Stimulated activated CD8-positive, alpha-beta memory T cell treated with anti-CD3 and anti-CD28 coated beads, Interleukin-4, amount 100 ng/mL, for 24 hours (primary cell): ENCODE measurements around the gene SEMA4B.
A peak's percentile ranks its signal among the peaks of the same experiment; 100 is the strongest.

Source experiments
- DNase-seq: peaks from one replicate; pipeline ENCODE4 v3.0.0-alpha.2; 2020; ENCODE audit warnings: low read depth

Gene SEMA4B

GRCh38 chr15:90225504-90226234 is 24.5 kb downstream of the SEMA4B start:
- no peak for DNase-seq

- no peak for DNase-seq
Measured at GRCh38 chr15:90227336-90227735, 26.2 kb downstream of the SEMA4B start.

DNA sequence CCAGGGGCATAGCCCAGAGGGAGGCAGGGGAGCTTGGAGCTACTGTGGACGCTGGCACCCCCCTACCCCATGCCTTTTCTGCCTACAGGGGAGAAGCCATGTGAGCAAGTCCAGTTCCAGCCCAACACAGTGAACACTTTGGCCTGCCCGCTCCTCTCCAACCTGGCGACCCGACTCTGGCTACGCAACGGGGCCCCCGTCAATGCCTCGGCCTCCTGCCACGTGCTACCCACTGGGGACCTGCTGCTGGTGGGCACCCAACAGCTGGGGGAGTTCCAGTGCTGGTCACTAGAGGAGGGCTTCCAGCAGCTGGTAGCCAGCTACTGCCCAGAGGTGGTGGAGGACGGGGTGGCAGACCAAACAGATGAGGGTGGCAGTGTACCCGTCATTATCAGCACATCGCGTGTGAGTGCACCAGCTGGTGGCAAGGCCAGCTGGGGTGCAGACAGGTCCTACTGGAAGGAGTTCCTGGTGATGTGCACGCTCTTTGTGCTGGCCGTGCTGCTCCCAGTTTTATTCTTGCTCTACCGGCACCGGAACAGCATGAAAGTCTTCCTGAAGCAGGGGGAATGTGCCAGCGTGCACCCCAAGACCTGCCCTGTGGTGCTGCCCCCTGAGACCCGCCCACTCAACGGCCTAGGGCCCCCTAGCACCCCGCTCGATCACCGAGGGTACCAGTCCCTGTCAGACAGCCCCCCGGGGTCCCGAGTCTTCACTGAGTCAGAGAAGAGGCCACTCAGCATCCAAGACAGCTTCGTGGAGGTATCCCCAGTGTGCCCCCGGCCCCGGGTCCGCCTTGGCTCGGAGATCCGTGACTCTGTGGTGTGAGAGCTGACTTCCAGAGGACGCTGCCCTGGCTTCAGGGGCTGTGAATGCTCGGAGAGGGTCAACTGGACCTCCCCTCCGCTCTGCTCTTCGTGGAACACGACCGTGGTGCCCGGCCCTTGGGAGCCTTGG is 27.0 kb downstream of the SEMA4B start:
- DNase-seq: no peak

GRCh38 chr15:90228960-90229359 is 27.8 kb downstream of the SEMA4B start:
- DNase-seq: no peak

GRCh38 chr15:90230071-90230494 is 29.0 kb downstream of the SEMA4B start:
- no peak for DNase-seq

DNA sequence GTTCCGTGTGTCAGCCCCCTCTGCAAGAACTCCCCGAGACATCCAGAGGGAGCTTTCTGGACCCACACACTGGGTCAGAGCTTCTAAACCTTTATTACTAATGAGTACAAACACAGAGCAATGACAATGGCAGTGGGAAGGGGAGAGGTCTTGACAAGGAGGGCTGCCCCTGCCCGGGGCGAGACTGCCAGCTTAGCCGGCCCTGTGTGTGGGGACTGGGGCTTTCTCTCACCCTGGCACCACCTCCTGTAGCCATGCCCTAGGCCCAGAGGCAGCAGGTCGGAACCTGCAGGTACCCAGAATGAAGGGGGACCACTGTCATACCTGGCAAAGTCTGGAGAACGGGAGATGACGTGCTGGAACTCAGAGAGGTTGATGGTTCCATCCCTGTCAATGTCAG is 29.5 kb downstream of the SEMA4B start:
- DNase-seq: no peak

DNA sequence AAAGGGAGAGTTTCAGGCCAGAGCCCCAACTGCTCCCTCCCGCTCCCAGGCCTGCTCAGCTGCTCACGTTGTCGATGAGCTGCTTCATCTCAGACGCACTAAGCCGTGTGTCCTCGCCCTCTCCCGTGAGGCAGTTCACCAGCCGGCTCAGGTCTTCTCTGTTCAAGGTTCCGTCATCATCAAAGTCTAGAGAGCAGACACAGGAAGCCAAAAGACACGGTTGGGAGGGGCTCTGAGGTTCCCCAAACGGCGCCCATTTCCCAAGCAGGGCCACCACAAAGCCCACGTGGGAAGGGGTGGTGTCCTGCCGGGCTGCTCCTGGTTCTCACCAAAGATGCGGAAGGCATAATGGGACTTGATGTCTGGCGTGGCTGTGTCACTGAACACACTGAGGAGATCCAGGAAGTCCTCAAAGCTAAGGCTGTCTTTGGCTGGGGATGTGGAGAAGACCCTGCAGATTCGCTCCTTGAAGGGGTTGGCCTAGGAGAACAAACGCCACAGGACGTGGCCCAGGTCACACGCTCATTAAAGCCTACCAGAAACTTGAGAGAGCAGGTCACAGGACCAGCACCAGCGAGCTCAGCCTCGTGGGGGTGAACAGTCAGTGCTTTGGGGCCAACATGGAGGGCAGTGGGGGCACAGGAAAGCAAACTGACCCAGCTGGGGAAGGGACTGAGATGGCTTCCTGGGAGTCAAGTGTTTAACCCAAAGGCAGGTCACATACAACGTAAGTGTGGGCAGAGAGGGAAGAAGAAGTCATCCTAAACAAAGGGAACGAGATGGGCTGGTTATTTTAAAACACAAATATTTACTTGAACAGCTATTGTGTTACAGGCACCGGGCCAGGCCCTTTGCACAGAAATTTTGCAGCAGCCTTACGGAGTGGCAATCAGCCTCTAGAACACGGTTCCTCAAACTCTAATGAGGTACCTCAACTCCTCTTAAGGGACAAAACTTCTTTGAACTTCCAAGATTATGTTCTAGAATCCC is 30.2 kb downstream of the SEMA4B start:
- peak; percentile 46 for DNase-seq

GRCh38 chr15:90232196-90232595 is 31.1 kb downstream of the SEMA4B start:
- DNase-seq: no peak

- DNase-seq: no peak
Measured at GRCh38 chr15:90232941-90233386, 31.8 kb downstream of the SEMA4B start.

GRCh38 chr15:90233387-90234095 is 32.4 kb downstream of the SEMA4B start, which contains the start of gene CIB1:
TSS of gene CIB1 (minus strand) at chr15:90233941. CDS start at chr15:90233885, 56 bp downstream.
- DNase-seq: peak; percentile 97

DNA sequence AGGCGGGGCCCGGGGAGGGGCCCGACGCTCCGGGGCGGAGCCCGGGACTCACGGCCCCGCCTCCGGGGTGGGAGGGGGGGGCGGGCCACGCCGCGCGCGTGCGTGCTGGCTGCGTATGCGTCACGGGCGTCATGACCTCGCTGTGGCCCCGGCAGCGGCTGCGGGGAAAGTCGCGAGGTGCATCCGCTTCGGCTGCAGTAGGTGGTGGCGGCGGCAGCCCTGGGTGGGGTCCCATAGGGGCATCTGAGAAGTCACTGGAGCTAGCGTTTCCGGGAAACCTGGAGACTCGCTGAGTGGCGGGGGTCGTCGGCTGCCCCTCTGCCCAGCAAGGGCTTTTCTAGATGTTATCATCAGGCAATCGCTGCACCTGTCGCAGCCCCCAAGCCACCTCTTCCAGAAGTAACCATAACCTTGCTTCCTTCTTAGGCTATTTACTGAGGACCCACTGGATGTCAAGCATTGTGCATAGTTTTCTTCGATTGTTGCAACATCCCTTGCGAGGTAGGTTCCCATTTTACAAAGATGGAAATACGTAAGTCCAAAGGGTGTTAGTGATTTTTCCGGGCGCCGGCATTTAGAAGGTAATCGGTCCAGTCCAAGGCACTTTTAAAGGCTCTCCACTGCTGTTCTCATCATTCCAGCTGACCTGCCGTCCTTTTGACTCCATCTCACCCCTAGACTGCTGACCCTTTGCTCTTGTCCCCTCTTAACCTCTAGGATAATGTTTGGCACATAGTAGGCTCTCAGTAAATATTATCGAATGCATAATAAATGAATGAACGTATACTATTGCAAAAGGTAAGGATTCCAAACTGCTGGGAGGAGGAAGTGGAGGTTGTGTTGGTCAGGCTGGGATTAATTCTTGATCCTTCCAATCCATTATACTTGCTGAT is 33.2 kb downstream of the SEMA4B start, which contains the start of gene GDPGP1:
Gene GDPGP1, plus strand, starts transcription at position 114 of the 893 bp plus-strand sequence. CDS start 6,700 bp downstream, outside the sequence.
- no peak for DNase-seq

- no peak for DNase-seq
Measured at GRCh38 chr15:90239371-90239770, 38.2 kb downstream of the SEMA4B start.

DNA sequence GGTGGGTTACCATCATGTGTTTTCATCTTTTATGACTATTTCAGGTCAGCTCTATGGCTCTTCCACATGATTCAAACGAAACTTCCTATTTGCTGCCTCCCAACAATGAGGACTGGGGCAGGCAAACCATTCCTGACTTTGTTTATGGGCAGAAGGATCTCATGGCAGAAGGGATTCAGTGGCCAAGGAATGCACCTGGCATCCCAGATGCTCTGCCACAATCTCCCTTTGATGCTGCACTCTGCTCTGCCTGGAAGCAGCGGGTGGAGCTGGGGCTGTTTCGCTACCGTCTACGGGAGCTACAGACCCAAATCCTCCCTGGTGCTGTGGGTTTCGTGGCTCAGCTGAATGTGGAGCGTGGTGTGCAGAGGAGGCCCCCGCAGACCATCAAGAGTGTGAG is 39.7 kb downstream of the SEMA4B start:
- no peak for DNase-seq

- DNase-seq: no peak
Measured at GRCh38 chr15:90241343-90242192, 40.4 kb downstream of the SEMA4B start.

GRCh38 chr15:90243943-90244639 is 43.0 kb downstream of the SEMA4B start:
- no peak for DNase-seq

GRCh38 chr15:90248789-90249202 is 47.7 kb downstream of the SEMA4B start:
- DNase-seq: no peak

DNA sequence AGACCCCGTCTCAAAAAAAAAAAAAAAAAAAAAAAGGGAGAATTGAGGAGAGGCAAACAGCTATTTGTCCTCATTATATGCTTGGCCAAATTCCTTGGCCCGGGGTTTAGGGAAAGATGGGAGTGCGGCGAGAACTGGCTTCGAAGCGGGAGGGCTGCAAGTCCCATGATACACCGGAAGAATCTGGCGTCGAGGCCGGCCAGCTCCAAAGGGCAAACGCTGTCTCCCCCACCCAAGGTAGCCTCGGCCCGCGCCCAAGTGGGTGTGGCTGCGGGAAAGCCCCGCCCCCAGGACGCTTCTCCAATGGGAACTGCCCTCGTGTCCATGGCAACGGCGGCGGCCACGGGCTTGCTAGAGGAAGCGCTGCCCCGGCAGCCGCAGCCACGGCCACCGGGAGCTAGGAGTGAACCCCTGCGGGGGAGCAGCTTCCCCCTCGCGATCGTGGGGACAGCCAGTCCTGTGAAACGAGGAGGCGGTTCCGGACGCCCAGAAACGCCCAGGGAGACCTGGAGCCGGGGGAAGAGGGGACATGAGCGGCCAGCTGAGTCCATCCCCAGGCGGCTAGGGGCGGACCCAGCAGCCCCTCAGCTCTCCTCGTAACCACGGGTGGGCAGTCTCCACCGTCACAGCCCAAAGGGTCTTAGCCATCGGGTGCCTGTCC is 48.2 kb downstream of the SEMA4B start, which contains the start of gene TTLL13:
Gene TTLL13, plus strand, starts transcription at position 354 of the 661 bp plus-strand sequence. CDS start 1,075 bp downstream, outside the sequence.
- peak; percentile 72 for DNase-seq
